ENCODE measurements around the gene MPRIP. TPM values are rescaled to one million over a fixed set of nuclear protein-coding genes. Genes with fewer than 3 reads are reported as not detected.

The MPRIP gene
- total and polyA plus RNA-seq, 12 donors, result 88.5 to 234 (median 175) TPM

- 83 to 85% (median 84%) methylated on average over 5 of the region's 5 CpGs for WGBS, 4 donors
- DNase-seq, result peak in 2 of 7 donors; percentile 6 to 8
- H3K4me1 ChIP-seq (replicated peaks in 1 of 2), result peaks cover 15 to 35% of the 10 kb centered on the region in 2 donors
Measured at GRCh38 chr17:17067257-17067656, 25.0 kb downstream of the MPRIP start.

DNA sequence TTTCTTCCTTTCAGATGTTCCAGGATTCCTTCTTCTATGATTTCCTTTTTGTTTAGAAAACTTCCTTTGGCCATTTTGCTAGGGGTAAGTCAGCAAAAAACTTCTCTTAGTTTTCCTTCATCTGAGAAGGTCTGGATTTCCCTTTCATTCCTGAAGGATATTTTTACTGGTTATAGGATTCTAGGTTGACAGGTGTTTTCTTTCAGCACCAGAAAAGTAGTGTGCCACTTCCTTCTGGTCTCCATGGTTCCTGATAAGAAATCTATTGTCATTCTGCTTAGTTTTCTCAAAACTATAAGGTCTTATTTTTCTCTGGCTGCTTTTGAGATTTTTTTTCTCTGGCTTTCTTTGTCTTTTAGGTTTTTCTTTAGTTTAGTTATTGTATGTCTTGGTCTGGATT is 27.6 kb downstream of the MPRIP start:
- TF ChIP-seq CTCF (IDR thresholded peaks at IDR 0.05) (no peak), POLR2A (IDR thresholded peaks at IDR 0.05) (no peak)
- H3K4me1 ChIP-seq (replicated peaks in 1 of 2), result peaks cover 8 to 33% of the 10 kb centered on the region in 2 donors
- no peaks in the 10 kb centered on the region for H3K9me3 ChIP-seq (replicated peaks in 1 of 3)
- no peak overlapping the region for H3K27ac ChIP-seq
- H3K27me3 ChIP-seq, result no peaks in the 10 kb centered on the region
- H3K36me3 ChIP-seq (replicated peaks in 1 of 2), result no peaks in the 10 kb centered on the region
- intact Hi-C loops (cut with DNase I), result no loop called here
- H3K4me3 ChIP-seq, result no peak overlapping the region
- DNase-seq, result no peak

More at GRCh38 chr17:17067257-17067656, 25.0 kb downstream of the MPRIP start:
- no peak overlapping the region for H3K27ac ChIP-seq
- no peaks in the 10 kb centered on the region for H3K27me3 ChIP-seq
- no peak for TF ChIP-seq POLR2A (IDR thresholded peaks at IDR 0.05)
- no peak for TF ChIP-seq CTCF (IDR thresholded peaks at IDR 0.05)
- intact Hi-C loops (cut with DNase I), result no loop called here
- H3K9me3 ChIP-seq (replicated peaks in 1 of 3), result no peaks in the 10 kb centered on the region
- H3K4me3 ChIP-seq, result no peak overlapping the region
- H3K36me3 ChIP-seq (replicated peaks in 1 of 2), result no peaks in the 10 kb centered on the region

DNA sequence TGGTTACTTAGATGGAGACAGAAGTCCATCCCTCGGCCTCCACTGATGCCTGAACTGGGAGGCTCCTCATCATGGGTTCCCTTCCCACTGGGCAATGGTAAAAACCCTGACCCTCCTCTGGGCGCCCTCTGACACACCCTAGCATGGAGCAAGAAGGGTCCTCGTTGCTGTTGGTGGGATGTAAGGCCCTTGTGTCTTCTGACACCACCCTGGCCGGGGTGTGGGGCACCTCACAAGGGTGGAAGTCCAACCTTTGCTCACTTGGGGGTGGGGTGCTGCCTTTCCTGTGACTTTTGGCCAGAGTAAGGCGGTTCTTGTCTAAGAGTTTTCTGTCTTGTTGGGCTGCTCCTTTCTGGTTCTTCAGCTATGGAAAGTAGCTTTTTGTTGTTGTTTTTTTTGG is 28.7 kb downstream of the MPRIP start:
- Histone ChIP-seq H3K9me3 (replicated peaks in 1 of 3) (no peaks in the 10 kb centered on the region), H3K36me3 (replicated peaks in 1 of 2) (peaks cover 0 to 2% of the 10 kb centered on the region in 2 donors), H3K27me3 (no peaks in the 10 kb centered on the region), H3K4me1 (replicated peaks in 1 of 2) (peaks cover 7 to 44% of the 10 kb centered on the region in 2 donors), H3K4me3 (no peak overlapping the region), H3K27ac (no peak overlapping the region)
- DNase-seq, result peak in 3 of 7 donors; percentile 2 to 41 (median 7)
- intact Hi-C loops (cut with DNase I), result no loop called here
- TF ChIP-seq CTCF (IDR thresholded peaks at IDR 0.05) (no peak), POLR2A (IDR thresholded peaks at IDR 0.05) (no peak)
- 71 to 97% (median 76%) methylated on average over 5 of the region's 5 CpGs for WGBS, 4 donors

DNA sequence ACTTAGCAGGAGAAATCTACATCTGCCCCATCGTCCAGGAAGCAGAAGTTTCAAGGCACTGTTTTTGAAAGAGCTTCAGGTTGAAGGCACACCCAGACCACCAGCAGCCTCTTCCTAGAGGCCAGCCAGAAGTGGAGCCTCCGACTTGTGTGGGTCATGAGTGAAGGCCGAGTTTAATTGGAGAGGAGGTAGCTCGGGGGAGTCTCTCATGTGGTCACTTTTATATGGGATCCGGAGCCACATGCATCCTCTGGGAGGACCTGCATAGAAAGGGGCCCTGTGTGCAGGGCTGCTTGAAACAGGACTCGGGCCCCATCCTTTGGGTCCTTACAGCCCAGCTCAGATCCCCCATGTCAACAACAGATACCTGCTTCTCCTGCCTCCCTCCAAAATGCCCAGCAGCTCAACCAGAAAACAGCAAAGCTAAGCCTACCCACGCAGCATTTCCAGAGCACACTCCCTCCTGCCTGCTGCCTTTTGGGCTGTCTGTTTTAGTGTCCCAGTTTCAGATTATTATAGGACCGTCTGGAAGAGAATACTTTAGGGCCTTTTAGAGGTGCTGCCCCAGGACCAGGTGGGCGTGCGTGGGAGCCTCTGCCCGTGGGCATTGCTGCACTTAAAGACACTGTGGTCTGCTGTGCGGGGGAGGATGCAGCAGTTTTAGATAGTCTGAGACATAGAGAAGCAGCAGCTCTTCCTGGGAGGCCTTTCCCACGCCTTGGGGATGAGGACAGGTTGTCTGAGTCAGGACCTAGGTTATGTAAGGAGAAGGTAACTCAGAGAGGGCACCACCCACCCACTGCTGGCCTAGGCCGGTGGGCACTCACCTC is 29.5 kb downstream of the MPRIP start:
- intact Hi-C loops (cut with DNase I), result no loop called here
- no peak overlapping the region for H3K27ac ChIP-seq
- peak in 3 of 7 donors; percentile 5 to 33 (median 7) for DNase-seq
- no peaks in the 10 kb centered on the region for H3K9me3 ChIP-seq (replicated peaks in 1 of 3)
- WGBS, 4 donors, result 74 to 82% (median 81%) methylated on average over 10 to 14 of the region's 14 CpGs
- H3K4me1 ChIP-seq (replicated peaks in 1 of 2), result peaks cover 13 to 47% of the 10 kb centered on the region in 2 donors
- peaks cover 0 to 3% of the 10 kb centered on the region in 2 donors for H3K36me3 ChIP-seq (replicated peaks in 1 of 2)
- H3K4me3 ChIP-seq, result no peak overlapping the region
- H3K27me3 ChIP-seq, result no peaks in the 10 kb centered on the region
- TF ChIP-seq CTCF (IDR thresholded peaks at IDR 0.05), result no peak
- TF ChIP-seq POLR2A (IDR thresholded peaks at IDR 0.05), result no peak
